Measurements from ENCODE around the gene SEC14L3.
"Not testable (repeated sequence)": the region's sequence is repeated elsewhere in the genome, so short reads cannot be mapped to it uniquely, and the experiment has no call there.

Gene SEC14L3

GRCh38 chr22:30485362-30485988 lies 13.7 kb upstream of the SEC14L3 start:
- DNase-seq: no peak

GRCh38 chr22:30483169-30483568 lies 11.4 kb upstream of the SEC14L3 start:
- no peak for DNase-seq

GRCh38 chr22:30481711-30482110 lies 9.9 kb upstream of the SEC14L3 start:
- no peak for DNase-seq

- DNase-seq: no peak
These were observed 8.2 kb upstream of the SEC14L3 start for GRCh38 chr22:30479981-30480380.

- no peak for DNase-seq
These were observed 3.0 kb upstream of the SEC14L3 start for GRCh38 chr22:30474683-30475424.

- no peak for DNase-seq
These were observed 2.3 kb upstream of the SEC14L3 start for GRCh38 chr22:30474121-30474520.

GRCh38 chr22:30472994-30473720 lies 1.3 kb upstream of the SEC14L3 start:
- no peak for DNase-seq

- no peak for DNase-seq
These were observed 1.2 kb downstream of the SEC14L3 start for GRCh38 chr22:30470655-30471054.

- DNase-seq: no peak
These were observed 2.7 kb downstream of the SEC14L3 start for GRCh38 chr22:30469165-30469564.

- not testable (repeated sequence) for DNase-seq
These were observed 11.3 kb downstream of the SEC14L3 start for GRCh38 chr22:30460555-30460954.

GRCh38 chr22:30460147-30460546 lies 11.7 kb downstream of the SEC14L3 start:
- no peak for DNase-seq

GRCh38 chr22:30459181-30460052 lies 12.4 kb downstream of the SEC14L3 start:
- no peak for DNase-seq

GRCh38 chr22:30457981-30458380 lies 13.8 kb downstream of the SEC14L3 start:
- DNase-seq: no peak

- no peak for DNase-seq
These were observed 16.6 kb downstream of the SEC14L3 start for GRCh38 chr22:30455075-30455840.

- no peak for DNase-seq
These were observed 17.9 kb downstream of the SEC14L3 start for GRCh38 chr22:30453731-30454510.

- DNase-seq: no peak
These were observed 19.0 kb downstream of the SEC14L3 start for GRCh38 chr22:30452861-30453260.

GRCh38 chr22:30451488-30451887 lies 20.3 kb downstream of the SEC14L3 start:
- DNase-seq: not testable (repeated sequence)

- no peak for DNase-seq
These were observed 24.2 kb downstream of the SEC14L3 start for GRCh38 chr22:30447656-30448055.

- no peak for DNase-seq
These were observed 26.2 kb downstream of the SEC14L3 start for GRCh38 chr22:30445438-30446145.

- DNase-seq: no peak
These were observed 27.0 kb downstream of the SEC14L3 start for GRCh38 chr22:30444632-30445437.
